OCI-LY7 (cell line): ENCODE results near the gene ADAM12.

ENCODE experiments used
- EZH2phosphoT487 ChIP-seq: fragments of 200-600 bp; sonication (generic); IDR thresholded peaks from 2 replicates; pipeline ENCODE4 v1.6.1; 2018; ENCODE audit warnings: low read depth, borderline replicate concordance, mild to moderate bottlenecking, mixed run types, antibody characterized with exemption, low read length, moderate library complexity, mixed read lengths
- TF ChIP-seq, protein P1 (sequence below): fragments of 200-600 bp; sonication (generic); conservative IDR thresholded peaks from 2 replicates; pipeline ENCODE4 v1.5.1; 2014; ENCODE audit warnings: mild to moderate bottlenecking, antibody characterized with exemption, low read length, moderate library complexity, mixed read lengths

- TF ChIP-seq, protein P1, sequence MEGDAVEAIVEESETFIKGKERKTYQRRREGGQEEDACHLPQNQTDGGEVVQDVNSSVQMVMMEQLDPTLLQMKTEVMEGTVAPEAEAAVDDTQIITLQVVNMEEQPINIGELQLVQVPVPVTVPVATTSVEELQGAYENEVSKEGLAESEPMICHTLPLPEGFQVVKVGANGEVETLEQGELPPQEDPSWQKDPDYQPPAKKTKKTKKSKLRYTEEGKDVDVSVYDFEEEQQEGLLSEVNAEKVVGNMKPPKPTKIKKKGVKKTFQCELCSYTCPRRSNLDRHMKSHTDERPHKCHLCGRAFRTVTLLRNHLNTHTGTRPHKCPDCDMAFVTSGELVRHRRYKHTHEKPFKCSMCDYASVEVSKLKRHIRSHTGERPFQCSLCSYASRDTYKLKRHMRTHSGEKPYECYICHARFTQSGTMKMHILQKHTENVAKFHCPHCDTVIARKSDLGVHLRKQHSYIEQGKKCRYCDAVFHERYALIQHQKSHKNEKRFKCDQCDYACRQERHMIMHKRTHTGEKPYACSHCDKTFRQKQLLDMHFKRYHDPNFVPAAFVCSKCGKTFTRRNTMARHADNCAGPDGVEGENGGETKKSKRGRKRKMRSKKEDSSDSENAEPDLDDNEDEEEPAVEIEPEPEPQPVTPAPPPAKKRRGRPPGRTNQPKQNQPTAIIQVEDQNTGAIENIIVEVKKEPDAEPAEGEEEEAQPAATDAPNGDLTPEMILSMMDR = no peak
- no peak for TF ChIP-seq EZH2phosphoT487
Observed at GRCh38 chr10:126208726-126209302, 179.5 kb downstream of the ADAM12 start.
